ENCODE results near the gene EVI2A. TPM values are rescaled to one million over a fixed set of nuclear protein-coding genes. Genes with fewer than 3 reads are reported as not detected.

Gene EVI2A
- total RNA-seq, 4 donors from 2014 or later, result 2.9 to 5.5 (median 4.2) TPM

DNA sequence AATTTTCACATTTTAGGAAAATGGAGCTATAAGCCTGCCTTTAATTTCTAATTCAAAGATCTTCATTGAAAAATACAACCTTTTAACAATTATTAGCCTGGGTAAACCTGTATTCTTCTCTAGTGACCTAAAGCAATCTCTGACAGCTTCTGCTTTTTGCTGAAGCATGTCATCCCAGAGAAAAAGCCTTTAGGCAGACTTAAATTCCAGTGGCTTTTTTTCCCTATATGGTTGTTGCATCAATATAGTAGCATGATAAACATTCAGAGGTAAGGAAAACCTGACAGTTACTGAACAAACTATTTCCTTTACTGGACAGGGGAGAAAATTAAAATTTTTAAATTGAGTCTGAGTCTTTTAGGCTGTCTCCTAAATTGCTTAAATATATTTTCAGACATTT lies 7.8 kb upstream of the EVI2A start:
- Histone ChIP-seq H3K27me3 (no peaks in the 10 kb centered on the region), H3K4me3 (no peak overlapping the region), H3K27ac (no peak overlapping the region), H3K4me1 (no peaks in the 10 kb centered on the region), H3K9me3 (no peaks in the 10 kb centered on the region), H3K36me3 (peaks cover 0 to 43% (median 0%) of the 10 kb centered on the region in 3 donors)
- DNase-seq (ENCODE audit: low spot score in 2 of 2), result no peak
- TF ChIP-seq POLR2A (IDR thresholded peaks at IDR 0.05) (no peak), EP300 (IDR thresholded peaks at IDR 0.05) (no peak)
- TF ChIP-seq, protein P1, sequence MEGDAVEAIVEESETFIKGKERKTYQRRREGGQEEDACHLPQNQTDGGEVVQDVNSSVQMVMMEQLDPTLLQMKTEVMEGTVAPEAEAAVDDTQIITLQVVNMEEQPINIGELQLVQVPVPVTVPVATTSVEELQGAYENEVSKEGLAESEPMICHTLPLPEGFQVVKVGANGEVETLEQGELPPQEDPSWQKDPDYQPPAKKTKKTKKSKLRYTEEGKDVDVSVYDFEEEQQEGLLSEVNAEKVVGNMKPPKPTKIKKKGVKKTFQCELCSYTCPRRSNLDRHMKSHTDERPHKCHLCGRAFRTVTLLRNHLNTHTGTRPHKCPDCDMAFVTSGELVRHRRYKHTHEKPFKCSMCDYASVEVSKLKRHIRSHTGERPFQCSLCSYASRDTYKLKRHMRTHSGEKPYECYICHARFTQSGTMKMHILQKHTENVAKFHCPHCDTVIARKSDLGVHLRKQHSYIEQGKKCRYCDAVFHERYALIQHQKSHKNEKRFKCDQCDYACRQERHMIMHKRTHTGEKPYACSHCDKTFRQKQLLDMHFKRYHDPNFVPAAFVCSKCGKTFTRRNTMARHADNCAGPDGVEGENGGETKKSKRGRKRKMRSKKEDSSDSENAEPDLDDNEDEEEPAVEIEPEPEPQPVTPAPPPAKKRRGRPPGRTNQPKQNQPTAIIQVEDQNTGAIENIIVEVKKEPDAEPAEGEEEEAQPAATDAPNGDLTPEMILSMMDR (IDR thresholded peaks at IDR 0.05), result no peak

DNA sequence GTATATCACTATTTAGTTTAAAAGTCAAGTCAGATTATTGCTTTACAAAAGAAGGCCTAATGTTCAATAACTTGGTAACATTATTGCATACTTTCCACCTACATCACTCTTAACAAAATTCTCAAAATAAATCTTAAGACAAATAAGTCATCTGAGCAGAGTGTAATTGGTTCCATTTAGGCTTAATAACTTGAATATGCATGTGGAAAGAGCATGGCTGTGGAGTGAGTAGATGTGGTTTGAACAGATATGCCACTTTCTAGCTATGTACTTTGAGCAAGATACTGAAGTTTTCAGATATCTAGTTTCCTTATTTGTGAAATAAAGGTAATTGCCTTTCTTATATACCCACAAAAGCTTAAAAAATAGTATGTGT lies 6.7 kb upstream of the EVI2A start:
- no peaks in the 10 kb centered on the region for H3K9me3 ChIP-seq
- H3K27me3 ChIP-seq, result no peaks in the 10 kb centered on the region
- DNase-seq (ENCODE audit: low spot score in 2 of 2), result no peak
- no peak overlapping the region for H3K27ac ChIP-seq
- no peaks in the 10 kb centered on the region for H3K4me1 ChIP-seq
- TF ChIP-seq, protein P1 (IDR thresholded peaks at IDR 0.05), result no peak
- TF ChIP-seq POLR2A (IDR thresholded peaks at IDR 0.05) (no peak), EP300 (IDR thresholded peaks at IDR 0.05) (no peak)
- H3K36me3 ChIP-seq, result peaks cover 0 to 39% (median 0%) of the 10 kb centered on the region in 3 donors
- H3K4me3 ChIP-seq, result no peak overlapping the region

DNA sequence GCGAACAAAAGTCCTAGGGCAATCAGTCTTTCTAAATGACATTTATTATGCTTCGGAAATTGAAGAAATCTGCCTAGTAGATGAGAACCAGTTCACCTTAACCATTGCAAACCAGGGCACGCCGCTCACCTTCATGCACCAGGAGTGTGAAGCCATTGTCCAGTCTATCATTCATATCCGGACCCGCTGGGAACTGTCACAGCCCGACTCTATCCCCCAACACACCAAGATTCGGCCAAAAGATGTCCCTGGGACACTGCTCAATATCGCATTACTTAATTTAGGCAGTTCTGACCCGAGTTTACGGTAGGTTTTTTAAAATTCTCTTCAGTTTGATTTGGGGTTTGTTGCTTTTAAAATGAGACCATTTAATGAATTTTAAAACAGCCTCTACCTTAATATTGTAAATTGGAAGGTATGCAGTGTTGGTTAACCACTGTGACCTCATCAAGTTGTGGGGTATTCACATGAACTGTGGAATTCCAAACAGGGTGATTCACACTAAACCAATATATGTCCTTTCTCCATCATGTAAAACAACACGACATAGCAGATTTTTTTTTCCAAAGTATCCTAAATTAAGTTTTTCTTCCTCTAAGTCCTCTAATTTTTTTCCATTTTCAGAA lies 6.2 kb upstream of the EVI2A start:
- Histone ChIP-seq H3K36me3 (peaks cover 0 to 34% (median 0%) of the 10 kb centered on the region in 3 donors), H3K9me3 (no peaks in the 10 kb centered on the region), H3K27ac (no peak overlapping the region), H3K27me3 (no peaks in the 10 kb centered on the region), H3K4me3 (no peak overlapping the region), H3K4me1 (no peaks in the 10 kb centered on the region)
- 93 to 96% methylated on average over 12 of the region's 12 CpGs for WGBS, 2 donors
- DNase-seq (ENCODE audit: low spot score in 2 of 2), result no peak
- TF ChIP-seq, protein P1 (IDR thresholded peaks at IDR 0.05), result no peak
- TF ChIP-seq EP300 (IDR thresholded peaks at IDR 0.05), result no peak

DNA sequence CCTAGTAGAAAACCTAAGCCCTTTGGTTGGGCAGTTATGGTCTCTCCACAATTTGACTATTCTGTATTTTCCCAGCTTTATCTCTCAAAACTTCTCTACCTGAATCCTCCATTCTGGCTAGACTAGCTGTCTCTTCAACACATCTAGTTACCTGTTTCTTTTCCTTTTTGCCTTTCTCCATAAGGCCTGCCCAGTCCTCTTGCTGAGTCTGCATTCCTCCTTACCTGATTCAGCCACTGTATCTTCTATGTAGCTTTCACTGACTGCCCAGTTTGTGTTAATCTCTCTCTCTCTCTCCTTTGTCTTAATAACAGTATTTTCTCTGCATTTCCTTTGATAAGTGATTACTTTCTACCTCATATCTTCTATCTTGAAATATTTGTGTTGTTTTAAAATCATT lies 2.1 kb upstream of the EVI2A start:
- H3K27ac ChIP-seq, result no peak overlapping the region
- TF ChIP-seq EP300 (IDR thresholded peaks at IDR 0.05) (no peak), POLR2A (IDR thresholded peaks at IDR 0.05) (no peak)
- TF ChIP-seq, protein P1 (IDR thresholded peaks at IDR 0.05), result no peak
- no peaks in the 10 kb centered on the region for H3K4me1 ChIP-seq
- H3K9me3 ChIP-seq, result no peaks in the 10 kb centered on the region
- DNase-seq (ENCODE audit: low spot score in 2 of 2), result no peak
- no peaks in the 10 kb centered on the region for H3K27me3 ChIP-seq
- no peak overlapping the region for H3K4me3 ChIP-seq
- H3K36me3 ChIP-seq, result peaks cover 0 to 27% (median 0%) of the 10 kb centered on the region in 3 donors

DNA sequence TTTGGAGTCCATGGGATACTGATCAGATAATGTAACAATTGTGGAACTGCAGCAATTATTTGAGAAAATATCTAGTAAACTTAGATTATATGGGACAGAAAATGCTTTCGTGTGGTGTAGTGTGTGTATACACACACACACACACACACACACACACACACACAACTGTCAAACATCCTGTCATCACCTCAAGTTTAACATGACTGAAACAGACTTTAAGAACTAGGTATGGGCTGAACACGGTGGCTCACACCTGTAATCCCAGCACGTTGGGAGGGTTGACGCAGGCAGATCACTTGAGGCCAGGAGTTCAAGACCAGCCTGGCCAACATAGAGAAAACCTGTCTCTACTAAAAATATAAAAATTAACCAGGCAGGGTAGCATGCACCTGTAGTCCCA lies 544 bp upstream of the EVI2A start:
- WGBS, 2 donors, result 90 to 92% methylated on average over 4 of the region's 4 CpGs
- H3K9me3 ChIP-seq, result no peaks in the 10 kb centered on the region
- peaks cover 0 to 13% (median 0%) of the 10 kb centered on the region in 3 donors for H3K36me3 ChIP-seq
- H3K4me3 ChIP-seq, result no peak overlapping the region
- TF ChIP-seq, protein P1 (IDR thresholded peaks at IDR 0.05), result no peak
- TF ChIP-seq POLR2A (IDR thresholded peaks at IDR 0.05) (no peak), EP300 (IDR thresholded peaks at IDR 0.05) (no peak)
- DNase-seq (ENCODE audit: low spot score in 2 of 2), result no peak
- peak overlapping the region in 2 of 4 donors; percentile 8 to 76 for H3K27ac ChIP-seq
- H3K27me3 ChIP-seq, result no peaks in the 10 kb centered on the region
- peaks cover 0 to 6% (median 0%) of the 10 kb centered on the region in 4 donors for H3K4me1 ChIP-seq
